ENCODE measurements around the gene WEE1. TPM values are rescaled to one million over a fixed set of nuclear protein-coding genes. Genes with fewer than 3 reads are reported as not detected.
"Not testable (repeated sequence)": the region's sequence is repeated elsewhere in the genome, so short reads cannot be mapped to it uniquely, and the experiment has no call there.

WEE1 gene
- total RNA-seq, 1 experiment from 2014 or later = 34.5 TPM

GRCh38 chr11:9600644-9601036 is 27.2 kb downstream of the WEE1 start:
- intact Hi-C loops (cut with micrococcal nuclease) = no loop called here
- TF ChIP-seq, protein P1, sequence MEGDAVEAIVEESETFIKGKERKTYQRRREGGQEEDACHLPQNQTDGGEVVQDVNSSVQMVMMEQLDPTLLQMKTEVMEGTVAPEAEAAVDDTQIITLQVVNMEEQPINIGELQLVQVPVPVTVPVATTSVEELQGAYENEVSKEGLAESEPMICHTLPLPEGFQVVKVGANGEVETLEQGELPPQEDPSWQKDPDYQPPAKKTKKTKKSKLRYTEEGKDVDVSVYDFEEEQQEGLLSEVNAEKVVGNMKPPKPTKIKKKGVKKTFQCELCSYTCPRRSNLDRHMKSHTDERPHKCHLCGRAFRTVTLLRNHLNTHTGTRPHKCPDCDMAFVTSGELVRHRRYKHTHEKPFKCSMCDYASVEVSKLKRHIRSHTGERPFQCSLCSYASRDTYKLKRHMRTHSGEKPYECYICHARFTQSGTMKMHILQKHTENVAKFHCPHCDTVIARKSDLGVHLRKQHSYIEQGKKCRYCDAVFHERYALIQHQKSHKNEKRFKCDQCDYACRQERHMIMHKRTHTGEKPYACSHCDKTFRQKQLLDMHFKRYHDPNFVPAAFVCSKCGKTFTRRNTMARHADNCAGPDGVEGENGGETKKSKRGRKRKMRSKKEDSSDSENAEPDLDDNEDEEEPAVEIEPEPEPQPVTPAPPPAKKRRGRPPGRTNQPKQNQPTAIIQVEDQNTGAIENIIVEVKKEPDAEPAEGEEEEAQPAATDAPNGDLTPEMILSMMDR (IDR thresholded peaks at IDR 0.05; ENCODE audit: unreplicated experiment) = no peak
- H3K4me3 Mint-ChIP-seq (ENCODE audit: unreplicated experiment) = no peak overlapping the region
- no peaks in the 10 kb centered on the region for H3K27me3 Mint-ChIP-seq (ENCODE audit: insufficient read depth, unreplicated experiment)
- BruUV-seq (replicated peaks) = no TSS peak
- POLR2A ChIA-PET = interaction anchor here (0.9 to 1.5 kb wide), 7 partner anchors 9 to 34 kb away, joined by 3 to 6 read pairs (median 4); no protein-coding TSS in a partner anchor
- no peak for DNase-seq (ENCODE audit: unreplicated experiment)
- CTCF ChIA-PET = interaction anchor here (0.8 to 2.8 kb wide), 5 partner anchors 10 to 149 kb away, joined by 3 to 26 read pairs (median 7); no protein-coding TSS in a partner anchor
- H3K36me3 Mint-ChIP-seq (ENCODE audit: insufficient read depth, unreplicated experiment) = peaks cover 5% of the 10 kb centered on the region
- no peaks in the 10 kb centered on the region for H3K9me3 Mint-ChIP-seq (ENCODE audit: unreplicated experiment)
- peaks cover 9% of the 10 kb centered on the region for H3K4me1 Mint-ChIP-seq (ENCODE audit: insufficient read depth, unreplicated experiment)
- H3K27ac Mint-ChIP-seq (ENCODE audit: low read depth, unreplicated experiment) = no peak overlapping the region

DNA sequence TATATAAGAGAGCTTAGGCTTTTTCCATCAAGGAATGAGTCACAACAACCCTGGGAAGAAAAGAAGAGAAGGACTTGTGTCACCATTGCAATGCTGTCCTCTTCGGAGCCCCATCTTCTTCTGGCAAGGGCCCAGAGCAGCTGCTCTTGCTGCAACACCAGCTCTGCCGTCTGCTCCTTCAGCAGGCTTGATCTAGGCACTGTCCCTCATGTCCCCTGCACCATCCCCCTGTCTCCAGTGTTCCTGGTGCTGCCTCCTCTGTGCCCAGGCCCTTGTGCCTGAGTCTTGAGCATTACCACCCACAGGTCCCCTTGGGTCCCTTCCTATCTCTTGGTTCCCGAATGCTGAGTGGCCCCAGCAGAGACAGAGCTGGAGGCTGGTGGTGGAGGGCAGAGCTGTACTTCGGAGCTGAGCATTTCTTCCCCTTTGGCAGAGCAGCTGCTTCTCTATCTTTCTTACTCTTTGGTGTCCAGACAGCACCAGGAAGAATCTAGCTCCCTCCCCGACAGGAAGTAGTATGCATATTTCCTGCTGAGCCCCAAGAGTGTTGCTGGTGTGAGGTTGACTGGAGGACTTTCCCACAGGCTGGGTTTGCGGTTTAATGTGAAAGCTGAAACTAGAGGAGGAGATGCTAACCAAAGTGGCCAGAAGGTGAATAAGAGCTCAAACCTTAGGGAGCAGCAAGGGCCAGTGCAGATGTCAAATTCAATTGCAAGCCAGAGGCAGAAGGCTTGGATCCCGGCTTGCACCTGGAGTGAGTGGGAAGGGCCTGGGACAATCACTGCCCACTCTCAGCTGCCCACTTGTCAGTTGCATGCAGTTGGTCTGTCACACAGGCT is 27.8 kb downstream of the WEE1 start:
- Mint-ChIP-seq H3K36me3 (ENCODE audit: insufficient read depth, unreplicated experiment) (peaks cover 5% of the 10 kb centered on the region), H3K27ac (ENCODE audit: low read depth, unreplicated experiment) (no peak overlapping the region), H3K27me3 (ENCODE audit: insufficient read depth, unreplicated experiment) (no peaks in the 10 kb centered on the region), H3K4me3 (ENCODE audit: unreplicated experiment) (no peak overlapping the region), H3K9me3 (ENCODE audit: unreplicated experiment) (no peaks in the 10 kb centered on the region), H3K4me1 (ENCODE audit: insufficient read depth, unreplicated experiment) (peaks cover 9% of the 10 kb centered on the region)
- BruUV-seq (replicated peaks) = no TSS peak
- TF ChIP-seq, protein P1 (IDR thresholded peaks at IDR 0.05; ENCODE audit: unreplicated experiment) = no peak
- ChIA-PET CTCF (interaction anchor here (0.6 to 2.8 kb wide), 7 partner anchors 10 to 1048 kb away, joined by 3 to 26 read pairs (median 3); no protein-coding TSS in a partner anchor), POLR2A (interaction anchor here (0.9 to 1.5 kb wide), 7 partner anchors 9 to 34 kb away, joined by 3 to 6 read pairs (median 4); no protein-coding TSS in a partner anchor)
- intact Hi-C loops (cut with micrococcal nuclease) = no loop called here
- DNase-seq (ENCODE audit: unreplicated experiment) = peak; percentile 27

GRCh38 chr11:9601876-9602199 is 28.4 kb downstream of the WEE1 start:
- Mint-ChIP-seq H3K27ac (ENCODE audit: low read depth, unreplicated experiment) (no peak overlapping the region), H3K4me3 (ENCODE audit: unreplicated experiment) (no peak overlapping the region), H3K36me3 (ENCODE audit: insufficient read depth, unreplicated experiment) (peaks cover 5% of the 10 kb centered on the region), H3K27me3 (ENCODE audit: insufficient read depth, unreplicated experiment) (no peaks in the 10 kb centered on the region), H3K9me3 (ENCODE audit: unreplicated experiment) (no peaks in the 10 kb centered on the region), H3K4me1 (ENCODE audit: insufficient read depth, unreplicated experiment) (peaks cover 9% of the 10 kb centered on the region)
- intact Hi-C loops (cut with micrococcal nuclease) = no loop called here
- TF ChIP-seq, protein P1 (IDR thresholded peaks at IDR 0.05; ENCODE audit: unreplicated experiment) = no peak
- no peak for DNase-seq (ENCODE audit: unreplicated experiment)
- ChIA-PET POLR2A (interaction anchor here (1.4 kb wide), 2 partner anchors 19 to 24 kb away, joined by 4 to 5 read pairs; no protein-coding TSS in a partner anchor), CTCF (interaction anchor here (1.0 to 2.8 kb wide), 3 partner anchors 11 to 19 kb away, joined by 3 to 26 read pairs (median 8); no protein-coding TSS in a partner anchor)
- BruUV-seq (replicated peaks) = no TSS peak

DNA sequence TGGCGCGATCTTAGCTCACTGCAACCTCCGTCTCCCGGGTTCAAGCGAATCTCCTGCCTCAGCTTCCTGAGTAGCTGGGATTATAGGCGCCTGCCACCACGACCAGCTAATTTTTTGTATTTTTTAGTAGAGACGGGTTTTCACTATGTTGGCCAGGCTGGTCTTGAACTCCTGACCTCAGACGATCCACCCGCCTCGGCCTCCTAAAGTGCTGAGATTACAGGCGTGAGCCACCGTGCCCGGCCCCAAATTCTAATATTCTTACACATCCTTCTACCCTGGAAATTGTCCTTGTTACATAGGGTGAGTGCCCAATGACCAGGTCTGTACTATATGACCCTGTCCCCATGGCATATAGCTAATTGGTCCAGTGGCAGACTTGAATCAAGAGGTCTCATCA is 29.7 kb downstream of the WEE1 start:
- H3K27me3 Mint-ChIP-seq (ENCODE audit: insufficient read depth, unreplicated experiment); H3K9me3 Mint-ChIP-seq (ENCODE audit: unreplicated experiment); intact Hi-C loops (cut with micrococcal nuclease); H3K27ac Mint-ChIP-seq (ENCODE audit: low read depth, unreplicated experiment); H3K4me3 Mint-ChIP-seq (ENCODE audit: unreplicated experiment); DNase-seq (ENCODE audit: unreplicated experiment); H3K36me3 Mint-ChIP-seq (ENCODE audit: insufficient read depth, unreplicated experiment); H3K4me1 Mint-ChIP-seq (ENCODE audit: insufficient read depth, unreplicated experiment); BruUV-seq (replicated peaks): not testable (repeated sequence)
- ChIA-PET CTCF (interaction anchor here (1.0 kb wide), 1 partner anchor 10 kb away, joined by 6 read pairs; no protein-coding TSS in a partner anchor), POLR2A (interaction anchor here (1.6 to 1.7 kb wide), 2 partner anchors 10 to 28 kb away, joined by 4 read pairs; no protein-coding TSS in a partner anchor)
